ENCODE results near the gene S100A5.
A peak's percentile ranks its signal among the peaks of the same experiment; 100 is the strongest.

Gene S100A5

DNA sequence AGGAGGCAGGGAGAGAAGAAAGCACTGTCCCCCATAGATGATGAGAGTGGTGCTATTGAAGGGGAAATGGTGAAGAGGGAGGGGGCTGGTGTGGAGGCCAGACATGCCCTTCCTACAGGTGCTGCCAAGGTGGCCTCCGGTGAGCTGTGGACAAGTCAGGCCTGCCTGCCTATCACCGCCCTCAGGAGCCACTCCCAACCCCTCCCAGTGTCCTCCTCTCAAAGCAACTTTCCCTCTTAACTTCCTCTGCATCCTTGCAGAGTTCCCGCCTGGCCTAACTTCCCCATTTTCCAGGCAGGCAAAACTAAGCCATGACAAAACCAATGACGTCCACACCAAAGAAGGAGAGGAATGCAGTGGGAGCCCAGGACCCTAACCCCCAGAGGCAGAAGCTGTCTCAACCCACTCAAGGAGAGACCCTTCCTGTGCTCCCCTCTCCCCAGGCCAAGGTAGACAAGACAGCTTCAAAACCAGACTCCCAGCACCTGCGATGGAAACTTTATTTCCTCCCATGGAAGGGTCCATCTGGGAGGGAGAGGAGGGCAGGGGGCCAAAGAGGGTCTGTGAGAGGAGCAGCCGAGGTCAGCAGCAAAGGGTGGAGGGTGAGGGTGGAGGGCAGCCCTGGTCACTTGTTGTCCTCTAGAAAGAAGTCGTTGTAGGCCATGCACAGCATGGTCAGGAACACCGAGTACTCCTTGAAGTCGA is 3.9 kb downstream of the S100A5 start:
- no peaks in the 10 kb centered on the region for H3K36me3 ChIP-seq (ENCODE audit: control insufficient read depth in 1 of 2, insufficient read depth in 2 of 2, low read length in 2 of 2)
- H4K12ac ChIP-seq (ENCODE audit: low read depth, low read length), result no peak overlapping the region
- no peaks in the 10 kb centered on the region for H3K79me2 ChIP-seq (ENCODE audit: control insufficient read depth, insufficient read depth, low read length, poor library complexity)
- H3K9ac ChIP-seq (ENCODE audit: low read length), result no peak overlapping the region
- peak overlapping the region; percentile 14 for H4K8ac ChIP-seq (ENCODE audit: low read depth, low read length)
- peaks cover 27 to 38% of the 10 kb centered on the region in 2 experiments for H3K4me1 ChIP-seq (ENCODE audit: control insufficient read depth in 1 of 2, insufficient read depth in 2 of 2, low read length in 2 of 2)
- no peak overlapping the region for H2BK5ac ChIP-seq (ENCODE audit: low read depth, low read length, poor library complexity)
- H3K14ac ChIP-seq (ENCODE audit: low read length), result no peak overlapping the region
- DNase-seq, result peak in 1 of 2 donors; percentile 29
- no peak overlapping the region for H2AK5ac ChIP-seq (ENCODE audit: low read length)
- no peak overlapping the region for H3K4me2 ChIP-seq (ENCODE audit: low read length)
- H2BK120ac ChIP-seq (ENCODE audit: insufficient read depth, low read length, poor library complexity), result peak overlapping the region; percentile 40
- peak overlapping the region; percentile 24 for H3K4ac ChIP-seq (ENCODE audit: low read depth, low read length)
- peak overlapping the region; percentile 71 for H4K91ac ChIP-seq (ENCODE audit: low read depth, low read length)
- WGBS (ENCODE audit: extremely low coverage, insufficient coverage, insufficient read length), result no CpG with 5 or more reads among the region's 9 CpGs
- H2BK12ac ChIP-seq (ENCODE audit: low read length), result peak overlapping the region; percentile 84
- peaks cover 31% of the 10 kb centered on the region for H3K79me1 ChIP-seq (ENCODE audit: low read length)
- no peaks in the 10 kb centered on the region for H3K9me3 ChIP-seq (ENCODE audit: insufficient read depth, low read depth, low read length)
- H3K4me3 ChIP-seq (ENCODE audit: low read depth, low read length), result no peak overlapping the region
- H3K23ac ChIP-seq (ENCODE audit: low read length), result no peak overlapping the region
- H3K27ac ChIP-seq (ENCODE audit: low read depth, low read length), result no peak overlapping the region
- no peak overlapping the region for H2AFZ ChIP-seq (ENCODE audit: insufficient read depth, low read length, poor library complexity)
- peak overlapping the region; percentile 31 for H3K18ac ChIP-seq (ENCODE audit: low read length)
- H3K27me3 ChIP-seq (ENCODE audit: insufficient read depth, low read length), result no peaks in the 10 kb centered on the region

GRCh38 chr1:153536012-153536670 is 4.6 kb downstream of the S100A5 start:
- H3K79me2 ChIP-seq (ENCODE audit: control insufficient read depth, insufficient read depth, low read length, poor library complexity), result no peaks in the 10 kb centered on the region
- H3K79me1 ChIP-seq (ENCODE audit: low read length), result peaks cover 31% of the 10 kb centered on the region
- H3K36me3 ChIP-seq (ENCODE audit: control insufficient read depth in 1 of 2, insufficient read depth in 2 of 2, low read length in 2 of 2), result no peaks in the 10 kb centered on the region
- H3K4me1 ChIP-seq (ENCODE audit: control insufficient read depth in 1 of 2, insufficient read depth in 2 of 2, low read length in 2 of 2), result peaks cover 27 to 38% of the 10 kb centered on the region in 2 experiments
- H3K27ac ChIP-seq (ENCODE audit: low read depth, low read length), result no peak overlapping the region
- peak overlapping the region; percentile 11 for H4K8ac ChIP-seq (ENCODE audit: low read depth, low read length)
- H3K9ac ChIP-seq (ENCODE audit: low read length), result no peak overlapping the region
- peak overlapping the region; percentile 38 for H3K4me2 ChIP-seq (ENCODE audit: low read length)
- H3K14ac ChIP-seq (ENCODE audit: low read length), result peak overlapping the region; percentile 63
- H3K27me3 ChIP-seq (ENCODE audit: insufficient read depth, low read length), result no peaks in the 10 kb centered on the region
- no CpG with 5 or more reads among the region's 38 CpGs for WGBS (ENCODE audit: extremely low coverage, insufficient coverage, insufficient read length)
- no peak overlapping the region for H2BK5ac ChIP-seq (ENCODE audit: low read depth, low read length, poor library complexity)
- no peak overlapping the region for H3K4me3 ChIP-seq (ENCODE audit: low read depth, low read length)
- H3K18ac ChIP-seq (ENCODE audit: low read length), result peak overlapping the region; percentile 31
- no peak overlapping the region for H4K12ac ChIP-seq (ENCODE audit: low read depth, low read length)
- H4K91ac ChIP-seq (ENCODE audit: low read depth, low read length), result peak overlapping the region; percentile 71
- peak overlapping the region; percentile 24 for H3K4ac ChIP-seq (ENCODE audit: low read depth, low read length)
- H2BK120ac ChIP-seq (ENCODE audit: insufficient read depth, low read length, poor library complexity), result peak overlapping the region; percentile 40
- peak overlapping the region; percentile 32 for H2AFZ ChIP-seq (ENCODE audit: insufficient read depth, low read length, poor library complexity)
- H3K9me3 ChIP-seq (ENCODE audit: insufficient read depth, low read depth, low read length), result no peaks in the 10 kb centered on the region
- DNase-seq, result peak; percentile 59 to 76
- H2AK5ac ChIP-seq (ENCODE audit: low read length), result peak overlapping the region; percentile 49
- H3K23ac ChIP-seq (ENCODE audit: low read length), result no peak overlapping the region
- peak overlapping the region; percentile 84 for H2BK12ac ChIP-seq (ENCODE audit: low read length)

GRCh38 chr1:153535242-153536011 is 5.3 kb downstream of the S100A5 start, which contains the start of gene S100A6:
S100A6 (minus strand) TSS chr1:153535991; CDS start chr1:153535339, 652 bp downstream.
- H3K4ac ChIP-seq (ENCODE audit: low read depth, low read length), result peak within 1 kb of the TSS; percentile 24
- H3K27ac ChIP-seq (ENCODE audit: low read depth, low read length), result no peak within 1 kb of the TSS
- H3K14ac ChIP-seq (ENCODE audit: low read length), result peak within 1 kb of the TSS; percentile 63
- peak within 1 kb of the TSS; percentile 32 for H2AFZ ChIP-seq (ENCODE audit: insufficient read depth, low read length, poor library complexity)
- peaks cover 31% of the 10 kb centered on the region for H3K79me1 ChIP-seq (ENCODE audit: low read length)
- H3K9ac ChIP-seq (ENCODE audit: low read length), result no peak within 1 kb of the TSS
- peak within 1 kb of the TSS; percentile 40 for H2BK120ac ChIP-seq (ENCODE audit: insufficient read depth, low read length, poor library complexity)
- H3K4me2 ChIP-seq (ENCODE audit: low read length), result peak within 1 kb of the TSS; percentile 38
- H3K27me3 ChIP-seq (ENCODE audit: insufficient read depth, low read length), result no peaks in the 10 kb centered on the region
- peak within 1 kb of the TSS; percentile 90 for H2BK12ac ChIP-seq (ENCODE audit: low read length)
- peaks cover 27 to 36% of the 10 kb centered on the region in 2 experiments for H3K4me1 ChIP-seq (ENCODE audit: control insufficient read depth in 1 of 2, insufficient read depth in 2 of 2, low read length in 2 of 2)
- no peak within 1 kb of the TSS for H3K23ac ChIP-seq (ENCODE audit: low read length)
- peak within 1 kb of the TSS; percentile 43 for H3K18ac ChIP-seq (ENCODE audit: low read length)
- H3K4me3 ChIP-seq (ENCODE audit: low read depth, low read length), result peak within 1 kb of the TSS; percentile 32
- H3K9me3 ChIP-seq (ENCODE audit: insufficient read depth, low read depth, low read length), result no peaks in the 10 kb centered on the region
- H4K8ac ChIP-seq (ENCODE audit: low read depth, low read length), result peak within 1 kb of the TSS; percentile 23
- H2BK5ac ChIP-seq (ENCODE audit: low read depth, low read length, poor library complexity), result no peak within 1 kb of the TSS
- peak within 1 kb of the TSS; percentile 71 for H4K91ac ChIP-seq (ENCODE audit: low read depth, low read length)
- H3K79me2 ChIP-seq (ENCODE audit: control insufficient read depth, insufficient read depth, low read length, poor library complexity), result no peaks in the 10 kb centered on the region
- peak within 1 kb of the TSS; percentile 10 for H4K12ac ChIP-seq (ENCODE audit: low read depth, low read length)
- no CpG with 5 or more reads among the region's 18 CpGs for WGBS (ENCODE audit: extremely low coverage, insufficient coverage, insufficient read length)
- H2AK5ac ChIP-seq (ENCODE audit: low read length), result peak within 1 kb of the TSS; percentile 49
- no peaks in the 10 kb centered on the region for H3K36me3 ChIP-seq (ENCODE audit: control insufficient read depth in 1 of 2, insufficient read depth in 2 of 2, low read length in 2 of 2)
- peak in 1 of 2 donors; percentile 23 for DNase-seq

- peaks cover 27 to 35% of the 10 kb centered on the region in 2 experiments for H3K4me1 ChIP-seq (ENCODE audit: control insufficient read depth in 1 of 2, insufficient read depth in 2 of 2, low read length in 2 of 2)
- no CpG with 5 or more reads among the region's 3 CpGs for WGBS (ENCODE audit: extremely low coverage, insufficient coverage, insufficient read length)
- no peaks in the 10 kb centered on the region for H3K79me2 ChIP-seq (ENCODE audit: control insufficient read depth, insufficient read depth, low read length, poor library complexity)
Observed at GRCh38 chr1:153534925-153535241, 5.9 kb downstream of the S100A5 start.

More at GRCh38 chr1:153534925-153535241, 5.9 kb downstream of the S100A5 start:
- Histone ChIP-seq H3K4me2 (ENCODE audit: low read length) (no peak overlapping the region), H3K27ac (ENCODE audit: low read depth, low read length) (no peak overlapping the region), H3K9me3 (ENCODE audit: insufficient read depth, low read depth, low read length) (no peaks in the 10 kb centered on the region), H3K4ac (ENCODE audit: low read depth, low read length) (no peak overlapping the region), H2BK120ac (ENCODE audit: insufficient read depth, low read length, poor library complexity) (peak overlapping the region; percentile 9), H2BK12ac (ENCODE audit: low read length) (peak overlapping the region; percentile 90), H2AK5ac (ENCODE audit: low read length) (peak overlapping the region; percentile 48), H2AFZ (ENCODE audit: insufficient read depth, low read length, poor library complexity) (no peak overlapping the region), H4K91ac (ENCODE audit: low read depth, low read length) (peak overlapping the region; percentile 49), H3K79me1 (ENCODE audit: low read length) (peaks cover 30% of the 10 kb centered on the region), H3K23ac (ENCODE audit: low read length) (no peak overlapping the region), H3K18ac (ENCODE audit: low read length) (no peak overlapping the region), H3K36me3 (ENCODE audit: control insufficient read depth in 1 of 2, insufficient read depth in 2 of 2, low read length in 2 of 2) (no peaks in the 10 kb centered on the region), H3K9ac (ENCODE audit: low read length) (no peak overlapping the region), H3K27me3 (ENCODE audit: insufficient read depth, low read length) (no peaks in the 10 kb centered on the region), H3K14ac (ENCODE audit: low read length) (peak overlapping the region; percentile 45), H3K4me3 (ENCODE audit: low read depth, low read length) (peak overlapping the region; percentile 32), H4K12ac (ENCODE audit: low read depth, low read length) (no peak overlapping the region), H2BK5ac (ENCODE audit: low read depth, low read length, poor library complexity) (no peak overlapping the region), H4K8ac (ENCODE audit: low read depth, low read length) (no peak overlapping the region)
- no peak for DNase-seq
